NCI-H345 (cell line): Measurements from ENCODE around the gene BCL10.

Source experiments
- DNase-seq: peaks from one replicate; lab custom pipeline; 2025; lab: John Stamatoyannopoulos, UW

Gene BCL10

GRCh38 chr1:85276215-85276977, at the start of gene BCL10:
BCL10 (minus strand) TSS chr1:85276632; CDS start chr1:85276352, 280 bp downstream.
- DNase-seq: peak; percentile 99

- no peak for DNase-seq
These were observed 49.5 kb upstream of the BCL10 start for GRCh38 chr1:85325920-85326319.

- DNase-seq: no peak
These were observed 47.3 kb upstream of the BCL10 start for GRCh38 chr1:85323770-85324169.

- no peak for DNase-seq
These were observed 46.2 kb upstream of the BCL10 start for GRCh38 chr1:85322655-85323054.

- DNase-seq: no peak
These were observed 45.0 kb upstream of the BCL10 start for GRCh38 chr1:85321237-85321964.

GRCh38 chr1:85320371-85321131, 44.1 kb upstream of the BCL10 start:
- no peak for DNase-seq

GRCh38 chr1:85319931-85320330, 43.5 kb upstream of the BCL10 start:
- DNase-seq: no peak

GRCh38 chr1:85319491-85319890, 43.1 kb upstream of the BCL10 start:
- no peak for DNase-seq

- DNase-seq: no peak
These were observed 41.8 kb upstream of the BCL10 start for GRCh38 chr1:85318217-85318616.

- no peak for DNase-seq
These were observed 41.1 kb upstream of the BCL10 start for GRCh38 chr1:85317560-85317959.

- DNase-seq: peak; percentile 44
These were observed 39.9 kb upstream of the BCL10 start for GRCh38 chr1:85316321-85316720.

- DNase-seq: no peak
These were observed 39.4 kb upstream of the BCL10 start for GRCh38 chr1:85315789-85316188.

- no peak for DNase-seq
These were observed 38.3 kb upstream of the BCL10 start for GRCh38 chr1:85314726-85315125.

GRCh38 chr1:85313888-85314696, 37.7 kb upstream of the BCL10 start:
- DNase-seq: peak; percentile 17

- DNase-seq: no peak
These were observed 35.4 kb upstream of the BCL10 start for GRCh38 chr1:85311818-85312217.

GRCh38 chr1:85308833-85309350, 32.5 kb upstream of the BCL10 start:
- no peak for DNase-seq

- peak; percentile 76 for DNase-seq
These were observed 31.8 kb upstream of the BCL10 start for GRCh38 chr1:85307987-85308832.

GRCh38 chr1:85306236-85306635, 29.8 kb upstream of the BCL10 start:
- no peak for DNase-seq

- DNase-seq: no peak
These were observed 27.2 kb upstream of the BCL10 start for GRCh38 chr1:85303440-85304162.

- DNase-seq: no peak
These were observed 23.7 kb upstream of the BCL10 start for GRCh38 chr1:85300140-85300539.
